NCI-H128 (cell line): ENCODE measurements around the gene GPALPP1.
A peak's percentile ranks its signal among the peaks of the same experiment; 100 is the strongest.
"Not testable (repeated sequence)": the region's sequence is repeated elsewhere in the genome, so short reads cannot be mapped to it uniquely, and the experiment has no call there.

Experiments
- DNase-seq: peaks from one replicate; lab custom pipeline; 2025; ENCODE audit not compliant: unreplicated experiment; lab: John Stamatoyannopoulos, UW

The GPALPP1 gene

DNA sequence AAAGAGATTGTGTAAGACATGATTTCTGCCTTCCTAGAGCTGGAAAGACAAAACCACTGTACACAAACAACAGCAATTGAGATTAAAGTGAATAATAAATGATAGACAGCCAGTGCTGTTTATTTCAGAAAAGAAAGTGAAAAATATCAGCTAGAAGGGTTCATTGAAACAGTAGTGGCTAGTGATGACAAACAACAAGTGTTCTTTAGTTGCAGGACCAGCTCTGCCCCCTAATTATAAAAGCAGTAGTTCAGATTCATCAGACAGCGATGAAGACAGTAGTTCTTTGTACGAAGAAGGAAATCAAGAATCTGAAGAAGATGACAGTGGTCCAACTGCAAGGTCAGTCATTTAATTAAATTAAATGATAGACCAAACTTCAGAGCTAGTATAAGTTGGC, 14.8 kb downstream of the GPALPP1 start:
- DNase-seq, result no peak

DNA sequence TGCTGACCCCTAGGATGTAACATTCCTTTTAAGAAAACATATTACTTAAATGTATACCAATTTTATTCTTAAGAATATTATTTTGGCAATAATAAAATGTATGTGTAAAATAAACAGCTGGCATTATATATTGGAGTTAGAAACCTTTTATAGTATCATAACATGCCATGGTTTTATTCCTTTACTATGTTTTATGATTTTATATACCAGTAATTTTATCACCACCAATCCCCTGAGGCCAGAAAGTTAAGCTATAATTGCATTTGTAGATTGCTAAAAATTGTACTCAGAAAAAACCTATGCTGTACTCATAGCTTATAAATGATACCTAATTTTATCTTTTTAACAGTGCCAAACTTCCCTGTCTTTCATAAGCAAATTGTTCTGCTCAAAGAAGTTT, 17.9 kb downstream of the GPALPP1 start:
- DNase-seq, result no peak

DNA sequence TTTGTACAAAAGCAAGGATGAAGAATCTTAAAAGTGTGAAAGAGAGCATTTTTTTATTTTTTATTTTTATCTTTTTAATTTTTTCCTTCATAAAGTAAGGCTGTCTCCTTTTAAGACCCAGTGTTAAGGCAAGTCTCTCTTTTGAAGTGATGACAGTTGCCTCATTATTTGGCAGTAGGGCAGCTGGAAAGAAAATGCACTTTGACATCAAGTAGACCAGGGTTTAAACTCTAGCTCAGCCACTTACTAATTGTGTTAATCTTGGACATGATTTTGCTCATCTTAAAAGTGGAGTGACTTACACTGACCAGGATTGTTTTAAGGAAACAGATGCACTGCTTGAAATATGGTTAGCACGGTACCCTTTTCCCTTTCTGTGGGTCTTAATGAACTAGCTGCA, 18.5 kb downstream of the GPALPP1 start:
- DNase-seq, result no peak

DNA sequence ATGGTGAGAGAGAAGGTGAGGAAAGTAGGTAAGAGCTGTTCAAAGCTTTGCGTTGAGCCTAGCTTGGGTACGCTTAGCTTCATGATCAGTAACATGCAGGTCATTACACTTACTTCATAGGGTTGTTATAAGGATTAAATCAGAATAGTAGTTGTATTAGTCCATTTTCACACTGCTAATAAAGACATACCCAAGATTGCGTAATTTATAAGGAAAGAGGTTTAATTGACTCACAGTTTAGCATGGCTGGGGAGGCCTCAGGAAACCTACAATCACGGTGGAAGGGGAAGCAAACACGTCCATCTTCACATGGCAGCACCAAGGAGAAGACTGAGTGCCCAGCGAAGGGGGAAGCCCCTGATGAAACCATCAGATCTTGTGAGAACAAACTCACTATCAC, 21.9 kb downstream of the GPALPP1 start:
- no peak for DNase-seq

DNA sequence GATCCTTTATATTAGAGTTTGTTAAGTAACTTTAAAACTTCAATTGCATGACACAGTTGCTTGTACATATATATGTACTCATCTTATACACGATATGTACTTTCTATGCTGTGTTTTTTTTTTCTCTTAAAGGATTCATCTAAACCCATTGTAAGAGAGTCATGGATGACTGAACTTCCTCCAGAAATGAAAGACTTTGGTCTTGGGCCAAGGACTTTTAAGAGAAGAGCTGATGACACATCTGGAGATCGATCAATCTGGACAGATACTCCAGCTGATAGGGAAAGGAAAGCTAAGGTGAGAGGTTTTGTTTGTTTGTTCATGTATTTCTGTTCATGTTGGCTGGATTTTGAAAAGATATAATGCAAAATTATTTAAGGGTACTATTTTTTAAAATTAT, 26.0 kb downstream of the GPALPP1 start:
- DNase-seq, result no peak

DNA sequence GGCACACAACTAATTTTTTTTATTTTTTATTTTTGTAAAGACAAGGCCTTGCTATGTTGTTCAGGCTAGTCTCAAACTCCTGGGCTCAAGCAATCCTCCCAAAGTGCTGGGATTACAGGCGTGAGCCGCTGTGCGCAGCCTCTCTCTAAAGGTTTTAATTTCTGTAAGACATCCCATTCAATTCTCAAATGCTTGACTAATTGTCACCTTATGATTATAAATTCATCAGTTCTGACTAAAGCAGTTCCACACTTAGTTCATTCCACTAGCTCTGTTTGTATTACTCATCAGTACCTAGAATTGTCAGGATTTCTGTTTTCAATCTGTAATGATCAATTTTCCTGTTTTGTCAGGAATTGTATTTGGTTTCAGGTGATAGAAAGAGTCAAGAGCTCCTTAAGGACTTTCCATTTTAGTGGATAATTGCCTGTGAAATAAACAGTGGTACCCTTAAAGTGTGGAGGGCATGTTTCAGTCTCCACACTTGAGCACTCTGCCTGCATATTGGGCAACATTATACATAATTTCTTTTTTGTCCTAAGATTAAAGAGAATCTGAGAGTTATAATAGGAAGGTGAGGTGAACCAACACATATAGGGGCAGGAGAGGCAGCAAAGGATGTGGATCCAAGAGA, 27.6 kb downstream of the GPALPP1 start:
- no peak for DNase-seq

DNA sequence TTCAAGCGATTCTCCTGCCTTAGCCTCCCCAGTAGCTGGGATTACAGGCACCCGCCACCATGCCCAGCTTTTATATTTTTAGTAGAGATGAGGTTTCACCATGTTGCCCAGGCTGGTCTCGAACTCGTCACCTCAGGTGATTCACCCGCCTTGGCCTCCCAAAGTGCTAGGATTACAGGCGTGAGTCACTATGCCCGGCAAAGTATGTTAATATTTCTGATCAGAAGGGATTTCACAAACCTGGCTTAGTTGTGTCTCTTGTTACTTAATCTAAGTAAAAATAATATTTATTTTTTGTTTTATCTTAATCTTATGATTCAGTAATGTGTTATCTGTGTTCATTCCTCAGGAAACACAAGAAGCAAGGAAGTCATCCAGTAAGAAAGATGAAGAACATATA, 30.6 kb downstream of the GPALPP1 start:
- not testable (repeated sequence) for DNase-seq

DNA sequence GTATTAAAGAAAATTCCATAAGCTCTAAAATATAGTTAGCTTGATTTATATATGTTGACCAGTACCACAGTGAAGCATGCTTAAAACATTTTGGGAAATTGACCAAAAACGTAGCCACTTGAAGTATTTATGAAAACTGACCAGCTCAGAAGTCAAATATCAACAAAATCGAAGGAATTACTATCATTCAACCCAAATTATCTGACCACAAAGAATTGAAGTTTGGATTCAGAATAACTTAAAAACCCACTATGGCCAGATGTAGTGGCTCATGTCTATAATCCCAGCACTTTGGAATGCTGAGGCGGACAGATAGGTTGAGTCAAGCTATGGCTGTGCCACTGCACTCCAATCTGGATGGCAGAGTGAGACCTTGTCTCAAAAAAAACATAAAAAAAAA, 31.9 kb downstream of the GPALPP1 start:
- DNase-seq, result no peak

DNA sequence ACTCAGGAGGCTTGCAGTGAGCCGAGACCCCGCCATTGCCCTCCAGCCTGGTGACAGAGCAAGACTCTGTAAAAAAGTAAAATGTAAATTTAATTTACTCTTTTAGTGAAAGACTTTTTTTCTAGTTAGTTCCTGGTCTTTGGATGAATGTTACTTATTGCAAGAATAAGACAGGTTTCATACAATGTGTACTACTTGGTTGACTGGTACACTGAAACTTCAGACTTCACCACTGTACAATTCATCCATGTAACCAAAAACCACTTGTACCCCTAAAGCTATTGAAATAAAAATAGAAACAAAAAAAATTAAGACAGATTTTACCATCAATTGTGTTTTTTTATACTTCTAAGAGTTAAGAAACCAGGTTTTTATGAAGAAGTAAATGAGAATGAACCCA, 35.5 kb downstream of the GPALPP1 start:
- no peak for DNase-seq

DNA sequence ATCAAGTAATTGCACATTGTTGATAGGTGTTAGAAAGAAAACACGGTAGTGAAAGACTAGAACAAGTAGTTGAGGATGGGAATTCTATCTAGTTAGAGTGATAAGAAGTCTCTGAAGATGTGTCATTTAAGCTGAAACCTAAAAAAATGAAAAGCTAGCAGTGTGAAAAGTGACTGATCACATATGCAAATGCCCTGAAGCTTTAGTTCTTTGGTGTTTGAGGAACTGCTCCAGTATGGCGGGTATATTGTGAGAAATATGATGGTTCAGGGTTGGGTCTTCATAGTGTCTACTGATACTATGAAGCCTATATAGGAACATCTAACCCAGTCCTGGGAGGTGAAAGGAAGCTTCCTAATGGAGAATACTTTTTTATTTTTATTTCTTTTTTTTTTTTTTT, 45.0 kb downstream of the GPALPP1 start:
- no peak for DNase-seq

DNA sequence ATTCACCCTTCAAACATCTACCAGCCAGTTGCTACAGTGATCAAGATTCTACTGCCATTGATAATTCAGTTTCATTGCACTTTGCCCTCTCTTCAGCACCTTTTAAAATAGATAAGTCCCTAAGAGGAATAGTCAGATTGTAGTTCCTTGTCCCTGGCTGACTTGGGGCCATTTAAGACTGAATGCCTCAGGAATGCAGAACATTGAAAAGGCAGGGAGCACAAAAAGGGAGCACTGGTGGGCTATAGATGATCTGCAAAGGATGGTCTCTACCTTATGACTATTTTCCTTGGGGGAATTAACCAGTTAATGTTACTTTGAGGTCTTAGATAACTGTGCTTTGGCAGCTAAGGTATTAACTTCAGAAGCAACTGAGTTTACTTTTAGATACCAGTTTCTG, 46.9 kb downstream of the GPALPP1 start:
- DNase-seq, result no peak

DNA sequence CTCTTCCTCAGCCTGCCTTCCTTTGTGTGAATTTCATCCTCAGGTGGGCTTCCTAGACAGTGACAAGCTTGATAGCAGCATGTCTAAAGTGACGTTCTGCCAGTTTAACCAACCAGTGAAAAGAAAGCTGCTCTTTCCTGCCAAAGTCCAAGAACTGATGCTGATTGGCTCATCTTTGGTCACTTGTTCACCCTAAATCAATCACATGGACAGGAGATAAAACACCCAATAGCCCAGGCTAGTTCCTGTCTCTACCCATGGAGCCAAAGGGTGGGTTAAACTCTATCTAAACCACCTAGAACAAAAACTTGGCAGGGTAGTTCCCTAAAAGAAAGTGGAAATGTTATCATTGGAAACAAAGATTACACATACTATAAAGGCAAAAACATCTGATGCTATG, 50.8 kb downstream of the GPALPP1 start:
- no peak for DNase-seq

DNA sequence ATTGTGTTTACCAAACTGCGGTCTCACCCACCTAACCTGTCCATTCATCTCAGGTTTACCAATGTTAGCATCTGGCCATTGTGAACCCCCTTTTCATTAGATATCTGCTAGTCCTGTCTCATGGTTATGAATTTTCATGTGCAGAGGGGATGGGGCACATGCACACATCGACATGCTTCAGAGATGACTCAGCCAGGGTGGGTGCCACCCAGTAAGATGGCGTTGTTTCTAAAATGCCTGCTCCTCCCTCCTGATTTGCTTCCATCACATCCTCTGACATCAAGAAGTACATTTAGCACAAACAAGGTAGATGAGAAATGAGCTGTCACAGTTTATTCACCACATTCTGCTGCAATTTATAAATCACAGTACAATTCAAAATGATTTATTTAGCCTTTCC, 51.3 kb downstream of the GPALPP1 start:
- DNase-seq, result no peak

DNA sequence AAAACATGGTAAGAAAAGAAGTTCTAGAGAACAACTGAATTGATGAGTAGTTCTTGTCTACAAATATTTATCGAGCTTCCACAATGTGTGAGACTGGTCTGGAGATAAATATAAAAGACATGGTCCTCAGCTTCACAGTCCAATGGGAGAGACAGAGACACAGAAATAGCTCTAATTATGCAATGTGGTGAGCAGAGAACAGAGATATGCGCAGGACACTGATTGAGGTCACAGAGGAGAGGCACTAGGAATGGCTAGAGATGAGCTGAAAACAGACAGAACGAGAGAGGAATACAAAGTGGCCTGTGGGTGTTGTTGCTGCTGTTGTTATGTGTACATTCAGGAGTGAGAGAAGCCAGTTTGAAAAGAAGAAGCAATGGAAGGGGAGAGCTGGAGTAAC, 53.2 kb downstream of the GPALPP1 start:
- DNase-seq, result no peak

DNA sequence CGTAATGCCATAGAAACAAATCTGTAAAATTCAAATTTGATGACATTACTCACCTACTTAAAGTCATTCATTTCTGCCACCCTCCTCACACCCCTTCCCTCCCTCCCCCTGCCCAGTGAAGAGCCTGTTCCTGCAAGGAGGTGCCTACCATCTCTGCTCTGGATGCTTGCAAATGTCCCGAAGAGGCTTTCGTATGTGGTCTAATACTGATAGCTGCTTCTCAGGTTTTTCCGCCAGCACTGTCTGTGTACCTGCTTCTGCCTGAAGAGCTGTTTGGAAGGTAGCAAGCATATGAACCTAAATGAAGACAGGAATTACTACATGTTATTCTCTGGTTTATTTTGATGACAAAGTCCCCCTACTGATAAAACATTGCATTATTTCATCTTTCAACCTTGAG, 57.1 kb downstream of the GPALPP1 start:
- no peak for DNase-seq

DNA sequence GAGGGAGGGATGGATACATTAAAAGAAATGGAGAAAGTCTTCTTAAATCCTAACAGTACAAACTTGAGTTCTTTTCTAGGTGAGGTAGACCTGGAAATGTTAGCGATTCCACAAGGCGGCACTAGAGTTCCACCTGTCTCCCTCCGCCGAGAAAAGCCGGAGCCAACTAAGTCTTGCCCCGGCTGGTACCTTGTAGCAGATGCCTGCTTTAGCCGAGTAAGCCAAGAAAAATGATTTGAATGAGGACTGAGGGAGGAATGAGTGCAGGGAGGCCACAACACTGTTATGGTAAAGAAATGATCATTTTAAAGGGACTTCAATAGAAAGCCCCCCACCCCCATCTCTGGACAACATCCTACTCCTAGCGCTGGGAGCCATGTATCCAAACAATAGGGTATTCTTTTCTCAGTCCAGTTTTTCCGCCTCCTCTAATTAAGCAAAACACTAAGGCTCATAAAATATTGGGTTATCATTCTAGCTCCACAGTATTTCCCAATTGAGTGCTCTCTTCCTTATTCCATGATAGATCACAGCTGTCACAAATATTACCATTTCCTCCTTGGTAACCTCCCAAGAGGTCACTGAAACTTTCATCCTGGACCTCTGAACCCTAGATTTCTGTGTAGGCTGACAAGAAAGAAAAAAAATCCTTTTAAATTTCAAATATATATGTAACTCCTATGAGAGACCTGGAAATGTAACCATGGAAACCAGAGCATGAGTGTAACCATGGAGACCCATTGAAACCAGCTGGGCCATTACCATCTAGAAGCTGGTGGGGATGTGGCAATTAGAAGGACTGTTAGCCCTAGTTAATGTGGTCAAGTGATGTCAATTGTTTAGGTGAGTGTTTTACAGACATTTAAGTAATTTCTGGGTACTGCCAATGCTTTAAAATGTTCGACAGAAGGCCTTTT, 58.3 kb downstream of the GPALPP1 start:
- DNase-seq, result peak; percentile 78

DNA sequence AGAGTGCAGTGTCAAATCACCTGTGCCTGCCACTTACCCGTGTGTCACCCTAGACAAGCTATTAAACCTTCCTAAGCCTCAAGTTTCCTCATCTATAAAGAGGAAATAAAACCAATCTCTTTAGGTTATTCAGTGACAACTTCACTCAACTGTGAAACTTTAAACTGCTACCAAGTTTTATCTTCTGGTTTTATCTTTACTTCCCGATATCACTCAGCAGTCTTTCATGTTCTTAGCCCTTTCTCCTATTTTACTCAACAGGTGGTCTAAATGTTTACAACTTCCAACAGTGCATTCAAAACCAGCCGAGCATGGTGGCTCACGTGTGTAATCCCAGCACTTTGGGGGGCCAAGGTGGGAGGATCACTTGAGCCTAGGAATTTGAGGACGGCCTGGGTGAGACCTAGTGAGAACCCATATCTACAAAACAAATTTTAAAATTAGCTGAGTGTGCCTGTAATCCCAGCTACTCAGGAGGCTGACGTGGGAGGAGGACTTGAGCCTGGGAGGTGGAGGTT, 59.6 kb downstream of the GPALPP1 start:
- no peak for DNase-seq

DNA sequence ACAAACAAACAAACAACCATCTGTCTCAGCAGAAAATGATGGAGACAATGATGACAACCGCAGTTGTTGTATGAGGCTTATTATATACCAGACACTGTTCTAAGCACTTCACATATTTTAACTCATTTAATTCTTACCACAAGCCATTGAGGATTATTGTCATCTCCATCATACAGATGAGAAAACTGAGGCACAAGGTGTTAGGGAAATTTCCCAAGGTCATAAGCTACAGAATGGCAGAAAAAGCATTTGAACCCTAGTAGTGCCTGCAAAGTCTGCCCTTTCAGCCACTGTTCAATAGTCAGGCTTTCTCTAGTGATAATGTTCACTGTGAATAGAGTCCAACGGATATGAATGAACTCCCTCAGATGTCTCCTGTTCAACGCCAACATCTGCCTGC, 60.1 kb downstream of the GPALPP1 start:
- no peak for DNase-seq

DNA sequence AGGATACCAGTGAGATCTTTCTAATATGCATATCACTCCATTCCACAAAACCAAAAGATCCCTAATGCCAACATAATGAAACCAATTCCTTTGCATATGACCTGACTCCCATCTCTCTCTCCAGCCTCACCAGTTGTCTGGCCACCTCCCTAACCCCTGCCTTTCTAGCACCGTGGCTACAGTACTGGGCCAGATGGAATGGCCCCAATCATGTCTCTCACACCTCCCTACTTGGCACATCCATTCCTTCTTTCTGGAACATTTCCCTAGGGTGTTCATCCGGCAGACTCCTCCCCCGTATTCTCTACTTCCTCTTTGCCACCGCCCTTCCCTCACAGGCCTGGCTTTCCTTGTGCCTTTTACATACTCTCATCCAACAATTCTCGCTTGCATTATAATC, 62.0 kb downstream of the GPALPP1 start:
- no peak for DNase-seq

DNA sequence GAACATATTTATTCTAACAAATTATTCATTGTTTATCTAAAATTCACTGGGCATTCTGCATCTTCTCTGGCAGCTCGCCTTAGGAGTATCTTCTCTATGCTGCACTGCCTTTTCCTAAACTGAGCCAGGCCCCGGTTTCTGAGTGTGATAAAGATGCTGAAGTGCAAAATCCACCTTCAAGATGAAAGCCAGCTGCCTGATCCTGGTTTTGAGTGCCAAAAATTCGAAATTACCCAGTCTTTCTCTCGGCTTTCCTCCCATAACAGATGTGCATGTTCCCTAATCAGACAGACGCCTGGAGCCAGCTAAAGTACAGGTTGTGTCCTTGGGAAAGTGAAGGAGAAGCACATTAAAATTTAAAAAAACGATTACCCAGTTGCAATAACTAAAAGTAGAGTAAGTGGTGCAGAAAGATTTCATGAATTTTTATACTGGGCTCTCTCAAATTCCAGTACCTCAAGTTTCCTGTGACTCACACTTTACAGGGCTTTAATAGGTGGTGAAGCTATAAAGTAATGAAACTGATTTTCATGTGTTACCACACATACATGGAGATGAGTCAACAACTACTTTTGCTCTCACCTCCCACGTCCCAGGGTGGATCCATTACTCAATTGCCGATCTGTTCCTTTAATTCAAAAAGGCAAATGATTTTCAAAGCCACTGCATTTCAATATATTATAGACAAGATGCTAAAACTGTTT, 66.0 kb downstream of the GPALPP1 start:
- DNase-seq, result no peak

DNA sequence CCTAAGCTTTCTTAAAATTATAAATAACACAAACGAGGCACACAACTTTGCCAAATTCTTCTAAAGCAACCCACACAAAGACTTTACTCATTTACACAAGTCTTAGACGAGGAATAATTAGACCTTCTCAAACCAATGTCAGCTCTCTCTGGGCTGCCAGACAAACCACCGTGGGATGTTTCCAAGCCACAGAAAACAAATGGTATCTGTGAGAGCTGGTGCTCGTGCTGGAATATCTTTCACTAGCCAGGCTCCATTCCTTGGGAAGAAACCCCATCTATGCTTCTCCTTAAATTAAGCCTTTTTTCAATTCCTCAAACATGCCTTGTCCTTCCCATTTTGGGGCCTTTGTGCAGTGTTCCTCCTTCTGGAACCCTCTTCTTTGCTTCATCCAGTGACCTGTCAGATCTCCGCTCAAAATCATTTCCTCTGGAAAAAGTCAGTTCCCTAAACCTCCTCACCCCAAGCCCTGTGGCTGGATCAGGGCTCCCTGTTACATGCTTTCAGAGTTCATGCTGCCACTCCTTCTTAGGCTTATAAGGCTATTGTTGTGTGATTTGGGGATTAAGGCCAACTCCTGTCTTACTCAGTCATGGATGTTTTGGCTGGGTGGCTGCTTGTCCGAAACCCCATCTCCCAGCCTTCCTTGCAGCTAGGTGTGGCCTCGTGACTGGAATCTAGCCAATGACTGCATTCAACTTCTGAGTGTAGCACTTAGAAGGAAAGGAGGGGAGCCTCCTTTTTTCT, 66.7 kb downstream of the GPALPP1 start:
- no peak for DNase-seq
